HepG2 (cell line): Measurements from ENCODE around the gene PTCRA. TPM values are rescaled to one million over a fixed set of nuclear protein-coding genes. Genes with fewer than 3 reads are reported as not detected.

Experiments
- MAZ ChIP-seq, 2 experiments: sonication (generic) in 1 of 2; formaldehyde crosslinking in 1 of 2; IDR thresholded peaks; 2 replicates each; pipeline versions ENCODE4 v1.5.0 to v1.6.1; 2012 to 2020; ENCODE audit warnings: low read depth in 2 of 2, mild to moderate bottlenecking in 2 of 2, borderline replicate concordance in 1 of 2, improper control_type of control experiment in 1 of 2, low read length in 1 of 2, missing genetic modification reagents in 1 of 2, moderate library complexity in 1 of 2
- MYC ChIP-seq: sonication (generic); formaldehyde crosslinking; IDR thresholded peaks from 2 replicates; pipeline ENCODE4 v1.9.0; 2021; ENCODE audit warnings: missing genetic modification reagents, borderline replicate concordance
- NFATC3 ChIP-seq: sonication (generic); formaldehyde crosslinking; IDR thresholded peaks from 2 replicates; pipeline ENCODE4 v1.5.1; 2020; ENCODE audit warnings: mild to moderate bottlenecking, missing genetic modification reagents
- NFE2L2 ChIP-seq: fragments of 150-350 bp; IDR thresholded peaks from 2 replicates; pipeline ENCODE4 v1.6.1; 2014; ENCODE audit warnings: low read length
- NKX3-1 ChIP-seq: sonication (generic); formaldehyde crosslinking; IDR thresholded peaks from 2 replicates; pipeline ENCODE4 v1.5.0; 2020; ENCODE audit warnings: missing genetic modification reagents
- PLRG1 ChIP-seq: fragments of 450-650 bp; conservative IDR thresholded peaks from 2 replicates; pipeline ENCODE4 v1.6.1; 2016
- SOX5 ChIP-seq: IDR thresholded peaks from 2 replicates; pipeline ENCODE4 v1.6.1; 2016; ENCODE audit warnings: borderline replicate concordance
- TBX2 ChIP-seq: sonication (generic); formaldehyde crosslinking; IDR thresholded peaks from 2 replicates; pipeline ENCODE4 v1.5.0; 2020; ENCODE audit warnings: missing genetic modification reagents, mild to moderate bottlenecking, borderline replicate concordance
- TEAD2 ChIP-seq: sonication (generic); formaldehyde crosslinking; IDR thresholded peaks from 2 replicates; pipeline ENCODE4 v1.9.0; 2021; ENCODE audit warnings: missing genetic modification reagents
- YEATS2 ChIP-seq: sonication (generic); formaldehyde crosslinking; IDR thresholded peaks from 2 replicates; pipeline ENCODE4 v1.4.0; 2020; ENCODE audit warnings: missing genetic modification reagents, borderline replicate concordance
- ZBTB1 ChIP-seq: sonication (generic); formaldehyde crosslinking; IDR thresholded peaks from 2 replicates; pipeline ENCODE4 v1.4.0; 2020; ENCODE audit warnings: missing genetic modification reagents, borderline replicate concordance
- ZBTB3 ChIP-seq: sonication (generic); formaldehyde crosslinking; IDR thresholded peaks from 2 replicates; pipeline ENCODE4 v1.4.0; 2020; ENCODE audit warnings: low read depth, mild to moderate bottlenecking, moderate library complexity, missing genetic modification reagents, borderline replicate concordance
- ZMYM2 ChIP-seq: sonication (generic); formaldehyde crosslinking; IDR thresholded peaks from 2 replicates; pipeline ENCODE4 v1.8.0; 2022; ENCODE audit warnings: mild to moderate bottlenecking, missing genetic modification reagents
- ZNF225 ChIP-seq: sonication (generic); formaldehyde crosslinking; IDR thresholded peaks from 2 replicates; pipeline ENCODE4 v1.4.0; 2020; ENCODE audit warnings: mild to moderate bottlenecking, missing genetic modification reagents
- ZNF619 ChIP-seq: sonication (generic); formaldehyde crosslinking; IDR thresholded peaks from 2 replicates; pipeline ENCODE4 v1.4.0; 2020; ENCODE audit warnings: mild to moderate bottlenecking, missing genetic modification reagents
- ZNF788 ChIP-seq: sonication (generic); formaldehyde crosslinking; IDR thresholded peaks from 2 replicates; pipeline ENCODE4 v1.5.0; 2020; ENCODE audit warnings: mild to moderate bottlenecking, missing genetic modification reagents, borderline replicate concordance
- ZNF841 ChIP-seq: sonication (generic); formaldehyde crosslinking; IDR thresholded peaks from 2 replicates; pipeline ENCODE4 v1.8.1; 2023; ENCODE audit warnings: missing genetic modification reagents, borderline replicate concordance
- ZNF883 ChIP-seq: sonication (generic); formaldehyde crosslinking; IDR thresholded peaks from 2 replicates; pipeline ENCODE4 v1.5.1; 2020; ENCODE audit warnings: mild to moderate bottlenecking, missing genetic modification reagents; ENCODE audit errors: not compliant biosample characterization
- ZSCAN31 ChIP-seq: sonication (generic); formaldehyde crosslinking; IDR thresholded peaks from 2 replicates; pipeline ENCODE4 v1.5.0; 2020; ENCODE audit warnings: low read depth, mild to moderate bottlenecking, missing genetic modification reagents
- polyA plus RNA-seq, 8 experiments: library from polyadenylated mRNA; depleted of rRNA in 3 of 8; stranded (reverse) in 7 of 8; unstranded in 1 of 8; fragments of >200 nt; fragmentation: Illumina TruSeq in 4 of 8; extraction: Trizol in 4 of 8; gene quantifications; 2 replicates each; pipeline versions ENCODE4 v1.2.1 to v1.2.3, GENCODE V29; 2011 to 2016; ENCODE audit warnings: low read depth in 4 of 8, missing spikeins in 1 of 8, mixed read lengths in 1 of 8; ENCODE audit not compliant: insufficient read depth in 1 of 8
- total RNA-seq, 5 experiments: library from RNA; depleted of rRNA; stranded (reverse); fragments of >200 nt; fragmentation: Illumina TruSeq; extraction: Trizol; gene quantifications; 2 replicates each; pipeline ENCODE4 v1.2.3, GENCODE V29; 2016; ENCODE audit warnings: low read depth in 1 of 5
- TF ChIP-seq, protein P1 (sequence below): sonication (generic); formaldehyde crosslinking; IDR thresholded peaks from 2 replicates; pipeline ENCODE4 v1.8.0; 2022; ENCODE audit warnings: mild to moderate bottlenecking, missing genetic modification reagents
- TF ChIP-seq, protein P2 (sequence below): sonication (generic); formaldehyde crosslinking; IDR thresholded peaks from 2 replicates; pipeline ENCODE4 v1.8.0; 2022; ENCODE audit warnings: missing genetic modification reagents, mild to moderate bottlenecking, borderline replicate concordance
- TF ChIP-seq, protein P3 (sequence below): sonication (generic); formaldehyde crosslinking; IDR thresholded peaks from 2 replicates; pipeline ENCODE4 v1.4.0; 2020; ENCODE audit warnings: missing genetic modification reagents

The PTCRA gene
- total and polyA plus RNA-seq, 2 of the 13 experiments (the other 11 are each of a cell fraction or from before 2014, with no cell fraction given) = not detected

DNA sequence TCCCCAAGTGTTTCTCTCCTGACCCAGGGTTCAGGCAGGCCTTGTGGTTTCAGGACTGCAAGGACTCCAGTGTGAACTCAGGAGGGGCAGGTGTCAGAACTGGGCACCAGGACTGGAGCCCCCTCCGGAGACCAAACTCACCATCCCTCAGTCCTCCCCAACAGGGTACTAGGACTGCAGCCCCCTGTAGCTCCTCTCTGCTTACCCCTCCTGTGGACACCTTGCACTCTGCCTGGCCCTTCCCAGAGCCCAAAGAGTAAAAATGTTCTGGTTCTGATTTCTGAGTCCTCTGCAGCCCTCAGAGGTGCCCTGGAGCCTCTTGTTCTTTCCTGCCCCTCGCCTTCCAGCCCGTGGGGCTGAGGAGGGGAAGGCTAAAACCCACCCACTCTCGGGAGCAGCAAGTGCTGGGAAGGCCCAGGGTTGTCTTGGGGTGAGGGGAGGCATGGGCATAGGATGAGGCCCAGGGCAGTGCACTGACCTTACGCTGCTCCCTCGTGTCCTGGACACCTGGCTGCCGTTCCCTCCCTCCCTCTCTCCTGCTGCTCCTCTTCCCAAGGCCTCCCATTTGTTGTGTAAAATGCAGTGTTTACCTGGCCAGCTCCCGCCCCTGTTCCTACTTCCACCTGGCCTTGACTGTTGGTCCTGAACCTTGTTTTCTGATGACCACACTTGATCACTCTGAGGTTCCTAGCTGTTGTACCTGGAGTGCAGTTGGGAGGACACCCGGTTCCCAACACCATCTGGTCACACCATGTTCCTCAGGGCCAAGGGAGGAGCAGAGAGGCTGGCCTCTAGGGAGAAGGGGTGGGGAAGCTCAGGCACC, 23.3 kb downstream of the PTCRA start (continued):
- TF ChIP-seq ZMYM2 (CRISPR knock-in tag) (0 out of 2 replicates have a peak, but pooled peaks have one; percentile 28), NFATC3 (CRISPR knock-in tag) (no peak), YEATS2 (CRISPR knock-in tag) (peak; percentile 68; the same call in 1 of the 2 replicates), ZSCAN31 (CRISPR knock-in tag) (no peak), MYC (CRISPR knock-in tag) (peak; percentile 74; the same call in 1 of the 2 replicates), NFE2L2 (no peak), ZNF841 (no peak), ZNF619 (CRISPR knock-in tag) (no peak), ZNF883 (CRISPR knock-in tag) (no peak), ZBTB1 (CRISPR knock-in tag) (no peak), MAZ (IDR thresholded peaks at IDR 0.05; ENCODE audit: borderline replicate concordance, low read depth, low read length) (peak; percentile 71), MAZ (CRISPR knock-in tag; IDR thresholded peaks at IDR 0.05; ENCODE audit: low read depth) (peak; percentile 53; the same call in 1 of the 2 replicates), NKX3-1 (CRISPR knock-in tag) (no peak), ZBTB3 (CRISPR knock-in tag) (no peak), TEAD2 (CRISPR knock-in tag) (no peak), PLRG1 (no peak), ZNF788 (peak; percentile 57; the same call in 1 of the 2 replicates), SOX5 (peak; percentile 84), ZNF225 (CRISPR knock-in tag) (0 out of 2 replicates have a peak, but pooled peaks have one; percentile 44), TBX2 (CRISPR knock-in tag) (peak; percentile 89)
- TF ChIP-seq, protein P1, sequence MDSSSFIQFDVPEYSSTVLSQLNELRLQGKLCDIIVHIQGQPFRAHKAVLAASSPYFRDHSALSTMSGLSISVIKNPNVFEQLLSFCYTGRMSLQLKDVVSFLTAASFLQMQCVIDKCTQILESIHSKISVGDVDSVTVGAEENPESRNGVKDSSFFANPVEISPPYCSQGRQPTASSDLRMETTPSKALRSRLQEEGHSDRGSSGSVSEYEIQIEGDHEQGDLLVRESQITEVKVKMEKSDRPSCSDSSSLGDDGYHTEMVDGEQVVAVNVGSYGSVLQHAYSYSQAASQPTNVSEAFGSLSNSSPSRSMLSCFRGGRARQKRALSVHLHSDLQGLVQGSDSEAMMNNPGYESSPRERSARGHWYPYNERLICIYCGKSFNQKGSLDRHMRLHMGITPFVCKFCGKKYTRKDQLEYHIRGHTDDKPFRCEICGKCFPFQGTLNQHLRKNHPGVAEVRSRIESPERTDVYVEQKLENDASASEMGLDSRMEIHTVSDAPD (CRISPR knock-in tag) = 0 out of 2 replicates have a peak, but pooled peaks have one; percentile 67
- TF ChIP-seq, protein P2, sequence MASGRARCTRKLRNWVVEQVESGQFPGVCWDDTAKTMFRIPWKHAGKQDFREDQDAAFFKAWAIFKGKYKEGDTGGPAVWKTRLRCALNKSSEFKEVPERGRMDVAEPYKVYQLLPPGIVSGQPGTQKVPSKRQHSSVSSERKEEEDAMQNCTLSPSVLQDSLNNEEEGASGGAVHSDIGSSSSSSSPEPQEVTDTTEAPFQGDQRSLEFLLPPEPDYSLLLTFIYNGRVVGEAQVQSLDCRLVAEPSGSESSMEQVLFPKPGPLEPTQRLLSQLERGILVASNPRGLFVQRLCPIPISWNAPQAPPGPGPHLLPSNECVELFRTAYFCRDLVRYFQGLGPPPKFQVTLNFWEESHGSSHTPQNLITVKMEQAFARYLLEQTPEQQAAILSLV (CRISPR knock-in tag) = peak; percentile 82
- TF ChIP-seq, protein P3, sequence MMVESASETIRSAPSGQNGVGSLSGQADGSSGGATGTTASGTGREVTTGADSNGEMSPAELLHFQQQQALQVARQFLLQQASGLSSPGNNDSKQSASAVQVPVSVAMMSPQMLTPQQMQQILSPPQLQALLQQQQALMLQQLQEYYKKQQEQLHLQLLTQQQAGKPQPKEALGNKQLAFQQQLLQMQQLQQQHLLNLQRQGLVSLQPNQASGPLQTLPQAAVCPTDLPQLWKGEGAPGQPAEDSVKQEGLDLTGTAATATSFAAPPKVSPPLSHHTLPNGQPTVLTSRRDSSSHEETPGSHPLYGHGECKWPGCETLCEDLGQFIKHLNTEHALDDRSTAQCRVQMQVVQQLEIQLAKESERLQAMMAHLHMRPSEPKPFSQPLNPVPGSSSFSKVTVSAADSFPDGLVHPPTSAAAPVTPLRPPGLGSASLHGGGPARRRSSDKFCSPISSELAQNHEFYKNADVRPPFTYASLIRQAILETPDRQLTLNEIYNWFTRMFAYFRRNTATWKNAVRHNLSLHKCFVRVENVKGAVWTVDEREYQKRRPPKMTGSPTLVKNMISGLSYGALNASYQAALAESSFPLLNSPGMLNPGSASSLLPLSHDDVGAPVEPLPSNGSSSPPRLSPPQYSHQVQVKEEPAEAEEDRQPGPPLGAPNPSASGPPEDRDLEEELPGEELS (CRISPR knock-in tag) = peak; percentile 97
